Calu3 (cell line): ENCODE results near the gene HSD3B2. TPM values are rescaled to one million over a fixed set of nuclear protein-coding genes. Genes with fewer than 3 reads are reported as not detected.
"Not testable (repeated sequence)": the region's sequence is repeated elsewhere in the genome, so short reads cannot be mapped to it uniquely, and the experiment has no call there.

Experiments used
- BruUV-seq: library from RNA; stranded (reverse); fragments of 400-500 nt; replicated peaks from 2 replicates; lab custom pipeline; 2021; lab: Mats Ljungman, UMichigan
- CTCF ChIA-PET: fragments of 300-600 bp; sonication (Branson Sonifier 250); formaldehyde crosslinking; loops from one replicate; lab custom pipeline; 2022; ENCODE audit warnings: antibody characterized with exemption; lab: Charles Lee
- DNase-seq: peaks from one replicate; pipeline ENCODE4 v3.0.0; 2022
- H3K27ac Mint-ChIP-seq: one replicate; pipeline ENCODE4 v1.8.0; 2022; ENCODE audit warnings: mixed read lengths; ENCODE audit not compliant: unreplicated experiment
- H3K27me3 Mint-ChIP-seq: one replicate; pipeline ENCODE4 v1.8.0; 2022; ENCODE audit warnings: mixed read lengths; ENCODE audit not compliant: unreplicated experiment
- H3K36me3 Mint-ChIP-seq: one replicate; pipeline ENCODE4 v1.8.0; 2022; ENCODE audit warnings: mild to moderate bottlenecking, moderate library complexity, mixed read lengths; ENCODE audit not compliant: insufficient read depth, unreplicated experiment
- H3K4me1 Mint-ChIP-seq: one replicate; pipeline ENCODE4 v1.8.0; 2022; ENCODE audit warnings: mild to moderate bottlenecking, low read depth, mixed read lengths; ENCODE audit not compliant: unreplicated experiment
- H3K4me3 Mint-ChIP-seq: one replicate; pipeline ENCODE4 v1.8.0; 2022; ENCODE audit warnings: mild to moderate bottlenecking, low read depth, moderate library complexity, mixed read lengths; ENCODE audit not compliant: unreplicated experiment
- H3K9me3 Mint-ChIP-seq: one replicate; pipeline ENCODE4 v1.8.0; 2022; ENCODE audit warnings: low read depth, mixed read lengths; ENCODE audit not compliant: unreplicated experiment
- intact Hi-C: fragments of 100-400 bp; cut with micrococcal nuclease; formaldehyde crosslinking; loops from one replicate; pipeline ENCODE4 v1.10.0; 2022; ENCODE audit not compliant: unreplicated experiment
- total RNA-seq: library from RNA; stranded (reverse); gene quantifications from 2 replicates; pipeline ENCODE4 v1.2.3, GENCODE V29; 2022
- TF ChIP-seq, protein P1 (sequence below): fragments of 200-600 bp; IDR thresholded peaks from one replicate; pipeline ENCODE4 v1.8.0; 2022; ENCODE audit warnings: antibody characterized with exemption; ENCODE audit not compliant: unreplicated experiment

The HSD3B2 gene
- total RNA-seq, 1 experiment from 2014 or later, result not detected

DNA sequence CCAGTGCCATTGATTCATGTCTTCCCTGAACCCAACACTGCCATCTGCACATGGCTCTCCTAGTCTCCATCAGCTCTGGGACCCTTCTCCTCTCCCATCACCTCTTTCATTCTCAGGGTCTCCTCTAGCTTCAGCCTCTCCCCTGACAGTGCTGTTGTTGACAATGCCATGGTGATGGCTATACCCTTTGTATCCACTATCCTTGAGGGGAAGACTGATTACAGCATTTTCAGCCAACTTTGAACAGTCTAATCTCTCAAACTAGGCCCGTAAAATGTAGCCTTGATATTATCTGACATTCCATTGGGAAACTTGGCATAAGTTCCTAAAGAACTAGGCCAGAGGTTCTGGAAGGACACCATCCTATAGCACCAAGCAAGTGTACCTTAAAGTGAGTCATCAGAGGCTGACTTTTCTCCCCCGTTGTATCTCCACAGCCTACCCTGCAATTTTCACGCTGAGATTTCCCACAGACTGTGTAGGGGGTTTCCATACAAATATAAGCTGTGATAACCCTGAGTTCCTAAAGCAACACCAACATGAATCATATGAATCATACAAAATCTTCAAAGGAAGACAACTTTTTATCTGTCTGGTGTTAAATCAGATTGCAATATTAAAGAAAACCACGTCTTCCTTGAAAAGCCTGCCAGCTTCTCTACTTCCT, 40.6 kb upstream of the HSD3B2 start:
- BruUV-seq, result no TSS peak
- TF ChIP-seq, protein P1, sequence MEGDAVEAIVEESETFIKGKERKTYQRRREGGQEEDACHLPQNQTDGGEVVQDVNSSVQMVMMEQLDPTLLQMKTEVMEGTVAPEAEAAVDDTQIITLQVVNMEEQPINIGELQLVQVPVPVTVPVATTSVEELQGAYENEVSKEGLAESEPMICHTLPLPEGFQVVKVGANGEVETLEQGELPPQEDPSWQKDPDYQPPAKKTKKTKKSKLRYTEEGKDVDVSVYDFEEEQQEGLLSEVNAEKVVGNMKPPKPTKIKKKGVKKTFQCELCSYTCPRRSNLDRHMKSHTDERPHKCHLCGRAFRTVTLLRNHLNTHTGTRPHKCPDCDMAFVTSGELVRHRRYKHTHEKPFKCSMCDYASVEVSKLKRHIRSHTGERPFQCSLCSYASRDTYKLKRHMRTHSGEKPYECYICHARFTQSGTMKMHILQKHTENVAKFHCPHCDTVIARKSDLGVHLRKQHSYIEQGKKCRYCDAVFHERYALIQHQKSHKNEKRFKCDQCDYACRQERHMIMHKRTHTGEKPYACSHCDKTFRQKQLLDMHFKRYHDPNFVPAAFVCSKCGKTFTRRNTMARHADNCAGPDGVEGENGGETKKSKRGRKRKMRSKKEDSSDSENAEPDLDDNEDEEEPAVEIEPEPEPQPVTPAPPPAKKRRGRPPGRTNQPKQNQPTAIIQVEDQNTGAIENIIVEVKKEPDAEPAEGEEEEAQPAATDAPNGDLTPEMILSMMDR, result no peak
- DNase-seq, result no peak
- H3K4me1 Mint-ChIP-seq, result peaks cover 22% of the 10 kb centered on the region
- no peak overlapping the region for H3K4me3 Mint-ChIP-seq
- intact Hi-C loops, result loop anchor here (10.0 kb wide), 1 partner anchor 230 kb away; no protein-coding TSS in a partner anchor
- CTCF ChIA-PET, result no interaction called here
- H3K27me3 Mint-ChIP-seq, result peaks cover 39% of the 10 kb centered on the region
- H3K27ac Mint-ChIP-seq, result no peak overlapping the region
- H3K36me3 Mint-ChIP-seq, result no peaks in the 10 kb centered on the region
- no peaks in the 10 kb centered on the region for H3K9me3 Mint-ChIP-seq

DNA sequence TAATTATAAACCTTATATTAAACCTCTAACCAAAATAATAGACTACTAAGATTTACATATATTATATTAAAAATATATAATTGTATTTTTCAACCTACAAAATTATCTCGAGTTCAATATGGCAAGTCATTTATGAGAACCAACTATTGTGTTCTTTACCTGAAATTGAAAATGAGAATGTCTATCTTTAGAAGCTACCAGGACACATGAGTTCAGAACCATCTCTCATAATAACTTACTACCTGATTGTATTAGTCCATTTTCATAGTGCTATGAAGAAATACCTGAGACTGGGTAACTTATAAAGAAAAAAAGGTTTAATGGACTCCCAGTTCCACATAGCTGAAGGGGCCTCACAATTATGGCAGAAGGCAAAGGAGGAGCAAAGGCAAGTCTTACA, 39.6 kb upstream of the HSD3B2 start:
- DNase-seq, result no peak
- TF ChIP-seq, protein P1, result no peak
- Mint-ChIP-seq H3K27me3 (peaks cover 28% of the 10 kb centered on the region), H3K36me3 (no peaks in the 10 kb centered on the region), H3K4me1 (peaks cover 22% of the 10 kb centered on the region), H3K9me3 (no peaks in the 10 kb centered on the region), H3K4me3 (no peak overlapping the region), H3K27ac (no peak overlapping the region)
- BruUV-seq, result no TSS peak
- CTCF ChIA-PET, result no interaction called here
- intact Hi-C loops, result loop anchor here (10.0 kb wide), 1 partner anchor 229 kb away; no protein-coding TSS in a partner anchor

DNA sequence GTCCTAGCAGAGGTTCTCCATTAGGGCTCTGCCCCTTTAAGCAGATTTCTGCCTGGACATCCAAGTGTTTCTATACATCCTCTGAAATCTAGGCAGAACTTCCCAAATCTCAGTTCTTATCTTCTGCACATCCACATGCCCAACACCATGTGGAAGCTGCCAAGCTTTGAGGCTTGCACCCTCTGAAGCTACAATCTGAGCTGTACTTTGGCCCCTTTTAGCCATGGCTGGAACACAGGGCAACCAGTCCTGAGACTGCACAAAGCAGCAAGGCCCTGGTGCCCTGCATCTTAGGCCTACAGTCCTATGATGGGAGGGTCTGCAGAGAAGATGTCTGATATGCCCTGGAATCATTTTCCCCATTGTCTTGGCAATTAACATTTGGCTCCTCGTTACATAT, 38.4 kb upstream of the HSD3B2 start:
- Mint-ChIP-seq H3K27me3 (peaks cover 23% of the 10 kb centered on the region), H3K4me3 (no peak overlapping the region), H3K9me3 (no peaks in the 10 kb centered on the region), H3K4me1 (peaks cover 22% of the 10 kb centered on the region), H3K36me3 (no peaks in the 10 kb centered on the region), H3K27ac (no peak overlapping the region)
- BruUV-seq, result no TSS peak
- TF ChIP-seq, protein P1, result no peak
- intact Hi-C loops, result loop anchor here (10.0 kb wide), 1 partner anchor 228 kb away; no protein-coding TSS in a partner anchor
- DNase-seq, result no peak
- CTCF ChIA-PET, result no interaction called here

DNA sequence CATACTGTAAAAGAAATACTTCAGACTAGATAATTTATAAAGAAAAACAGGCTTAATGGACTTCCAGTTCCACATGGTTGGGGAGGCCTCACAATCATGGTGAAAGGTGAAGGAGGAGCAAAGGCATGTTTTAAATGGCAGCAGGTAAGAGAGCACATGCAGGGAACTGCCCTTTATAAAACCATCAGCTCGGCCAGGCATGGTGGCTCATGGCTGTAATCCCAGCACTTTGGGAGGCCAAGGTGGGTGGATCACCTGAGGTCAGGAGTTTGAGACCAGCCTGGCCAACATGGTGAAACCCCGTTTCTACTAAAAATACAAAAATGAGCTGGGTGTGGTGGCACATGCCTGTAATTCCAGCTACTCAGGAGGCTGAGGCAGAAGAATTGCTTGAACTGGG, 37.4 kb upstream of the HSD3B2 start:
- H3K27me3 Mint-ChIP-seq, result peaks cover 22% of the 10 kb centered on the region
- H3K9me3 Mint-ChIP-seq, H3K36me3 Mint-ChIP-seq, CTCF ChIA-PET, DNase-seq, H3K4me3 Mint-ChIP-seq, BruUV-seq, H3K27ac Mint-ChIP-seq: not testable (repeated sequence)
- H3K4me1 Mint-ChIP-seq, result peaks cover 22% of the 10 kb centered on the region
- intact Hi-C loops, result loop anchor here (10.0 kb wide), 1 partner anchor 227 kb away; no protein-coding TSS in a partner anchor

DNA sequence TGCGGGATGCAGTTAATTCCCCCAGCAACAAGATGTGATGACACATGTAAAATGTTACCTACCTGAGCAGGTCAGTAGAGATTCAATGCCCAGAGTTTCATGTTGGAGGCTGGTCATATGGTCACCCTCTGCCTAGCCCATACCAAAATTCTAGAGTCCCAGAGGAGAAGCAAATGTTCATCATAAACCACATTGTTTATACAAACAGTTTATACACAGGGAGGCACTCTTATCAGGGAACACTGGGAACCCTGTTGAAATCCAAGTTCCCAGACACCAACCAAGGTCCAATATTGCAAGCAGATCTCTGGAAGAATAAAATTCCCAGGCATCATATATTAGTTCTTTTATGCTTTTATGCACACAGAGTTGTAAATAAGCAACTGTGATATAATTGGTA, 35.8 kb upstream of the HSD3B2 start:
- Mint-ChIP-seq H3K9me3 (no peaks in the 10 kb centered on the region), H3K27me3 (peaks cover 7% of the 10 kb centered on the region), H3K27ac (no peak overlapping the region), H3K36me3 (no peaks in the 10 kb centered on the region), H3K4me3 (no peak overlapping the region), H3K4me1 (peaks cover 10% of the 10 kb centered on the region)
- DNase-seq, result no peak
- intact Hi-C loops, result loop anchor here (10.0 kb wide), 1 partner anchor 226 kb away; no protein-coding TSS in a partner anchor
- TF ChIP-seq, protein P1, result no peak
- no TSS peak for BruUV-seq
- CTCF ChIA-PET, result no interaction called here
